KMS-11 (cell line): ENCODE measurements around the gene RPH3AL.

Experiments
- H2AFZ ChIP-seq: fragments of 200-600 bp; sonication (generic); 2 replicates; pipeline ENCODE4 v1.6.1; 2016; ENCODE audit warnings: antibody characterized with exemption, mixed run types, low read depth
- H3K27ac ChIP-seq: fragments of 200-600 bp; sonication (generic); 2 replicates; pipeline ENCODE4 v1.6.1; 2016; ENCODE audit warnings: mild to moderate bottlenecking, mixed run types
- H3K27me3 ChIP-seq: fragments of 200-600 bp; sonication (generic); 2 replicates; pipeline ENCODE4 v1.6.1; 2017; ENCODE audit warnings: mild to moderate bottlenecking, low read depth, mixed run types, moderate library complexity; ENCODE audit not compliant: insufficient read depth
- H3K36me3 ChIP-seq: fragments of 200-600 bp; sonication (generic); 2 replicates; pipeline ENCODE4 v1.6.1; 2017; ENCODE audit warnings: mild to moderate bottlenecking, mixed run types; ENCODE audit not compliant: insufficient read depth
- H3K4me1 ChIP-seq: fragments of 200-600 bp; sonication (generic); 2 replicates; pipeline ENCODE4 v1.6.1; 2016; ENCODE audit warnings: mild to moderate bottlenecking, low read depth, mixed run types; ENCODE audit not compliant: poor library complexity, severe bottlenecking
- H3K4me2 ChIP-seq: fragments of 200-600 bp; sonication (generic); 2 replicates; pipeline ENCODE4 v1.7.0; 2016; ENCODE audit warnings: mild to moderate bottlenecking, mixed run types
- H3K4me3 ChIP-seq: fragments of 200-600 bp; sonication (generic); IDR thresholded peaks from 2 replicates; pipeline ENCODE4 v1.6.1; 2017; ENCODE audit warnings: low read depth, low read length, mixed read lengths; ENCODE audit not compliant: insufficient read depth
- H3K79me2 ChIP-seq: fragments of 200-600 bp; sonication (generic); 2 replicates; pipeline ENCODE4 v1.6.1; 2016; ENCODE audit warnings: low read depth, mixed run types; ENCODE audit not compliant: insufficient read depth
- H3K9ac ChIP-seq: fragments of 200-600 bp; sonication (generic); 2 replicates; pipeline ENCODE4 v1.6.1; 2016; ENCODE audit warnings: mild to moderate bottlenecking, mixed run types
- H4K20me1 ChIP-seq: fragments of 200-600 bp; sonication (generic); 2 replicates; pipeline ENCODE4 v1.6.1; 2016; ENCODE audit warnings: mild to moderate bottlenecking, mixed run types; ENCODE audit not compliant: insufficient read depth
- TF ChIP-seq, protein P1 (sequence below): fragments of 200-600 bp; sonication (generic); conservative IDR thresholded peaks from 2 replicates; pipeline ENCODE4 v1.6.1; 2017; ENCODE audit warnings: low read depth, mild to moderate bottlenecking, antibody characterized with exemption, low read length, moderate library complexity, mixed read lengths

The RPH3AL gene

GRCh38 chr17:248337-249235 is 104.0 kb downstream of the RPH3AL start:
- H2AFZ ChIP-seq = no peak overlapping the region
- no peak overlapping the region for H3K27ac ChIP-seq
- no peak overlapping the region for H3K4me2 ChIP-seq
- no peaks in the 10 kb centered on the region for H3K4me1 ChIP-seq
- TF ChIP-seq, protein P1, sequence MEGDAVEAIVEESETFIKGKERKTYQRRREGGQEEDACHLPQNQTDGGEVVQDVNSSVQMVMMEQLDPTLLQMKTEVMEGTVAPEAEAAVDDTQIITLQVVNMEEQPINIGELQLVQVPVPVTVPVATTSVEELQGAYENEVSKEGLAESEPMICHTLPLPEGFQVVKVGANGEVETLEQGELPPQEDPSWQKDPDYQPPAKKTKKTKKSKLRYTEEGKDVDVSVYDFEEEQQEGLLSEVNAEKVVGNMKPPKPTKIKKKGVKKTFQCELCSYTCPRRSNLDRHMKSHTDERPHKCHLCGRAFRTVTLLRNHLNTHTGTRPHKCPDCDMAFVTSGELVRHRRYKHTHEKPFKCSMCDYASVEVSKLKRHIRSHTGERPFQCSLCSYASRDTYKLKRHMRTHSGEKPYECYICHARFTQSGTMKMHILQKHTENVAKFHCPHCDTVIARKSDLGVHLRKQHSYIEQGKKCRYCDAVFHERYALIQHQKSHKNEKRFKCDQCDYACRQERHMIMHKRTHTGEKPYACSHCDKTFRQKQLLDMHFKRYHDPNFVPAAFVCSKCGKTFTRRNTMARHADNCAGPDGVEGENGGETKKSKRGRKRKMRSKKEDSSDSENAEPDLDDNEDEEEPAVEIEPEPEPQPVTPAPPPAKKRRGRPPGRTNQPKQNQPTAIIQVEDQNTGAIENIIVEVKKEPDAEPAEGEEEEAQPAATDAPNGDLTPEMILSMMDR = no peak
- H3K9ac ChIP-seq = no peak overlapping the region
- H4K20me1 ChIP-seq = no peaks in the 10 kb centered on the region
- H3K36me3 ChIP-seq = no peaks in the 10 kb centered on the region
- H3K27me3 ChIP-seq = no peaks in the 10 kb centered on the region
- H3K4me3 ChIP-seq = no peak overlapping the region
- no peaks in the 10 kb centered on the region for H3K79me2 ChIP-seq

GRCh38 chr17:247767-248166 is 104.8 kb downstream of the RPH3AL start:
- H4K20me1 ChIP-seq = no peaks in the 10 kb centered on the region
- H3K4me2 ChIP-seq = no peak overlapping the region
- H3K36me3 ChIP-seq = no peaks in the 10 kb centered on the region
- TF ChIP-seq, protein P1 = no peak
- H3K79me2 ChIP-seq = no peaks in the 10 kb centered on the region
- H2AFZ ChIP-seq = no peak overlapping the region
- no peaks in the 10 kb centered on the region for H3K4me1 ChIP-seq
- no peak overlapping the region for H3K9ac ChIP-seq
- H3K4me3 ChIP-seq = no peak overlapping the region
- H3K27ac ChIP-seq = no peak overlapping the region
- no peaks in the 10 kb centered on the region for H3K27me3 ChIP-seq

DNA sequence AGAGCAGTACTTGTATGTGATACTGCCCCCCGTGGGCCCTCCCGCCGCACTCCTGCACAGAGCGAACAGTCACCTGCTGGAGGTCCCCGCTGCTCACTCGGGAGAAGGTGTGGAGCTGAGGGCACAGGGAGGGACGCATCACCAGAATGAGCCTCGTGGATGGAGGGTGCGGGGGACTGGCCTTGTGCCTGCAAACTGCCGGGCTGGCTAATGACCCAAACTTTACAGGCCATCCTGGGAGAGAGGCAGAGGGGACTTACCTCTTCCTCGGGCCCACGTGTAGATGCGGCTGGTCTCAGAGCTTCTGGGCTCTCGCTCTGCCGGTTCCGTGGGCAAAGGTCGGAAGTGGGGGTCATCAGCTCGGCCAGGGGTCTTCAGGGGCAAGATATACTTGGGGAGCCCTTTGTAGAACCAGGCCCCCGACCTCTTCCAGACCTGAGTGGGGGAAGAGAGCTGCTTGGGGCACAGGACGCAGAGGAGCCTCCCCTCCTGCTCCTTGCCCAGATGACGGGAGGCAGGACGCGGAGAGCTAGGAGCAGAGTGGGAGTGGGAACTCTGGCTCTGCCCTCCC is 105.7 kb downstream of the RPH3AL start:
- Histone ChIP-seq H3K9ac (no peak overlapping the region), H3K4me3 (no peak overlapping the region), H3K36me3 (no peaks in the 10 kb centered on the region), H3K27ac (no peak overlapping the region), H3K79me2 (no peaks in the 10 kb centered on the region), H3K27me3 (no peaks in the 10 kb centered on the region), H2AFZ (no peak overlapping the region), H3K4me2 (no peak overlapping the region), H4K20me1 (no peaks in the 10 kb centered on the region), H3K4me1 (no peaks in the 10 kb centered on the region)
- TF ChIP-seq, protein P1 = no peak

- Histone ChIP-seq H4K20me1 (no peaks in the 10 kb centered on the region), H3K4me2 (no peak overlapping the region)
These were observed 106.4 kb downstream of the RPH3AL start for GRCh38 chr17:246226-246625.

More at GRCh38 chr17:246226-246625, 106.4 kb downstream of the RPH3AL start:
- Histone ChIP-seq H3K9ac (no peak overlapping the region), H3K79me2 (no peaks in the 10 kb centered on the region), H3K4me3 (no peak overlapping the region), H3K27me3 (no peaks in the 10 kb centered on the region), H3K4me1 (no peaks in the 10 kb centered on the region), H2AFZ (no peak overlapping the region), H3K36me3 (no peaks in the 10 kb centered on the region), H3K27ac (no peak overlapping the region)
- TF ChIP-seq, protein P1 = no peak
